K562 (cell line): ENCODE data around the gene MGAM2.

Source experiments
- CTCF ChIP-seq, 3 experiments: IDR thresholded peaks in 2 of 3; conservative IDR thresholded peaks in 1 of 3; 2 replicates each; pipeline ENCODE4 v1.5.1; 2011 to 2012; ENCODE audit warnings: low read length in 3 of 3, mild to moderate bottlenecking in 3 of 3, control low read depth in 2 of 3, improper control_type of control experiment in 1 of 3, inconsistent platforms in 1 of 3, low read depth in 1 of 3, mixed read lengths in 1 of 3, moderate library complexity in 1 of 3; ENCODE audit not compliant: insufficient read depth in 2 of 3
- ELK1 ChIP-seq: sonication (generic); formaldehyde crosslinking; IDR thresholded peaks from 2 replicates; pipeline ENCODE4 v1.8.1; 2022; ENCODE audit warnings: missing genetic modification reagents
- FOS ChIP-seq: IDR thresholded peaks from 3 replicates; pipeline ENCODE4 v1.6.1; 2011; ENCODE audit not compliant: insufficient read length; ENCODE audit errors: extremely low read depth
- HDAC3 ChIP-seq: fragments of 450-650 bp; IDR thresholded peaks from 2 replicates; pipeline ENCODE4 v1.6.1; 2018; ENCODE audit warnings: borderline replicate concordance, mild to moderate bottlenecking, moderate library complexity; ENCODE audit not compliant: partially characterized antibody
- MAFK ChIP-seq: IDR thresholded peaks from 2 replicates; pipeline ENCODE4 v1.6.1; 2011; ENCODE audit warnings: low read length, improper control_type of control experiment

GRCh38 chr7:142123184-142123583 is 11.7 kb downstream of the MGAM2 start:
- TF ChIP-seq HDAC3 (no peak), CTCF (IDR thresholded peaks at IDR 0.05 in 2 of 3, conservative IDR thresholded peaks at IDR 0.05 in 1 of 3; ENCODE audit: insufficient read depth in 2 of 3, low read depth in 1 of 3, low read length in 3 of 3) (no peak), ELK1 (CRISPR knock-in tag) (no peak), MAFK (peak; percentile 88), FOS (no peak)
